ENCODE data around the gene SMYD2. TPM values are rescaled to one million over a fixed set of nuclear protein-coding genes. Genes with fewer than 3 reads are reported as not detected.

Gene SMYD2
- total RNA-seq, 1 experiment from 2014 or later: 25.8 TPM

GRCh38 chr1:214330222-214330621, 49.3 kb downstream of the SMYD2 start:
- no peak overlapping the region for H3K4me3 ChIP-seq (ENCODE audit: low read depth, low read length, poor library complexity, severe bottlenecking)
- intact Hi-C loops (cut with micrococcal nuclease; ENCODE audit: unreplicated experiment): loop anchor here (5.0 kb wide), 1 partner anchor 272 kb away; the partner anchor contains the start of gene CENPF
- no peak overlapping the region for H3K27ac ChIP-seq (ENCODE audit: low read depth, low read length, poor library complexity, severe bottlenecking)
- no peaks in the 10 kb centered on the region for H3K27me3 ChIP-seq (replicated peaks; ENCODE audit: insufficient read depth, low read depth, low read length, poor library complexity)
- CTCF ChIA-PET: interaction anchor here (4.8 kb wide), 1 partner anchor 68 kb away, joined by 29 read pairs; no protein-coding TSS in a partner anchor
- peaks cover 17% of the 10 kb centered on the region for H3K4me1 ChIP-seq (ENCODE audit: insufficient read depth, low read length, poor library complexity, severe bottlenecking)
- no peak for DNase-seq (ENCODE audit: low spot score)
- no TSS peak for BruUV-seq (replicated peaks)
- POLR2A ChIA-PET (ENCODE audit: low non-redundant PET): no interaction called here
- TF ChIP-seq CTCF (conservative IDR thresholded peaks at IDR 0.05; ENCODE audit: low read depth, low read length): no peak
- no peak for TF ChIP-seq EZH2 (IDR thresholded peaks at IDR 0.05; ENCODE audit: borderline replicate concordance, low read depth, low read length, poor library complexity, severe bottlenecking)
- no peaks in the 10 kb centered on the region for H3K9me3 ChIP-seq (ENCODE audit: low read depth, low read length, poor library complexity, severe bottlenecking)
- no peaks in the 10 kb centered on the region for H3K36me3 ChIP-seq (ENCODE audit: insufficient read depth, low read length, poor library complexity, severe bottlenecking)

- no peak for TF ChIP-seq CTCF (conservative IDR thresholded peaks at IDR 0.05; ENCODE audit: low read depth, low read length)
- TF ChIP-seq EZH2 (IDR thresholded peaks at IDR 0.05; ENCODE audit: borderline replicate concordance, low read depth, low read length, poor library complexity, severe bottlenecking): no peak
- H3K9me3 ChIP-seq (ENCODE audit: low read depth, low read length, poor library complexity, severe bottlenecking): no peaks in the 10 kb centered on the region
- no peaks in the 10 kb centered on the region for H3K36me3 ChIP-seq (ENCODE audit: insufficient read depth, low read length, poor library complexity, severe bottlenecking)
- CTCF ChIA-PET: interaction anchor here (1.2 to 4.8 kb wide), 3 partner anchors 69 to 166 kb away, joined by 3 to 38 read pairs (median 29); no protein-coding TSS in a partner anchor
- no peak for DNase-seq (ENCODE audit: low spot score)
- H3K4me1 ChIP-seq (ENCODE audit: insufficient read depth, low read length, poor library complexity, severe bottlenecking): peaks cover 22% of the 10 kb centered on the region
- POLR2A ChIA-PET (ENCODE audit: low non-redundant PET): no interaction called here
- no peak overlapping the region for H3K27ac ChIP-seq (ENCODE audit: low read depth, low read length, poor library complexity, severe bottlenecking)
- intact Hi-C loops (cut with micrococcal nuclease; ENCODE audit: unreplicated experiment): loop anchor here (5.0 kb wide), 1 partner anchor 272 kb away; the partner anchor contains the start of gene CENPF
- H3K27me3 ChIP-seq (replicated peaks; ENCODE audit: insufficient read depth, low read depth, low read length, poor library complexity): no peaks in the 10 kb centered on the region
- no peak overlapping the region for H3K4me3 ChIP-seq (ENCODE audit: low read depth, low read length, poor library complexity, severe bottlenecking)
- BruUV-seq (replicated peaks): no TSS peak
Observed at GRCh38 chr1:214330715-214331114, 49.8 kb downstream of the SMYD2 start.

GRCh38 chr1:214331180-214331579, 50.2 kb downstream of the SMYD2 start:
- Histone ChIP-seq H3K27me3 (replicated peaks; ENCODE audit: insufficient read depth, low read depth, low read length, poor library complexity) (no peaks in the 10 kb centered on the region), H3K9me3 (ENCODE audit: low read depth, low read length, poor library complexity, severe bottlenecking) (no peaks in the 10 kb centered on the region), H3K4me1 (ENCODE audit: insufficient read depth, low read length, poor library complexity, severe bottlenecking) (peaks cover 22% of the 10 kb centered on the region), H3K4me3 (ENCODE audit: low read depth, low read length, poor library complexity, severe bottlenecking) (no peak overlapping the region), H3K36me3 (ENCODE audit: insufficient read depth, low read length, poor library complexity, severe bottlenecking) (no peaks in the 10 kb centered on the region), H3K27ac (ENCODE audit: low read depth, low read length, poor library complexity, severe bottlenecking) (no peak overlapping the region)
- ChIA-PET POLR2A (ENCODE audit: low non-redundant PET) (no interaction called here), CTCF (interaction anchor here (0.5 to 3.3 kb wide), 15 partner anchors 9 to 318 kb away, joined by 3 to 62 read pairs (median 6); partner anchors contain the start of gene PTPN14)
- no TSS peak for BruUV-seq (replicated peaks)
- intact Hi-C loops (cut with micrococcal nuclease; ENCODE audit: unreplicated experiment): loop anchor here (5.0 kb wide), 1 partner anchor 271 kb away; the partner anchor contains the start of gene CENPF
- TF ChIP-seq CTCF (conservative IDR thresholded peaks at IDR 0.05; ENCODE audit: low read depth, low read length) (no peak), EZH2 (IDR thresholded peaks at IDR 0.05; ENCODE audit: borderline replicate concordance, low read depth, low read length, poor library complexity, severe bottlenecking) (no peak)
- no peak for DNase-seq (ENCODE audit: low spot score)

Measured in A673 (cell line).